HG03139 (cell line): ENCODE results near the gene DGKE.

Experiments
- ATAC-seq: cut with Tn5 transposase; IDR thresholded peaks from one replicate; pipeline ENCODE4 v1.9.1; 2021; ENCODE audit not compliant: unreplicated experiment

DGKE gene

DNA sequence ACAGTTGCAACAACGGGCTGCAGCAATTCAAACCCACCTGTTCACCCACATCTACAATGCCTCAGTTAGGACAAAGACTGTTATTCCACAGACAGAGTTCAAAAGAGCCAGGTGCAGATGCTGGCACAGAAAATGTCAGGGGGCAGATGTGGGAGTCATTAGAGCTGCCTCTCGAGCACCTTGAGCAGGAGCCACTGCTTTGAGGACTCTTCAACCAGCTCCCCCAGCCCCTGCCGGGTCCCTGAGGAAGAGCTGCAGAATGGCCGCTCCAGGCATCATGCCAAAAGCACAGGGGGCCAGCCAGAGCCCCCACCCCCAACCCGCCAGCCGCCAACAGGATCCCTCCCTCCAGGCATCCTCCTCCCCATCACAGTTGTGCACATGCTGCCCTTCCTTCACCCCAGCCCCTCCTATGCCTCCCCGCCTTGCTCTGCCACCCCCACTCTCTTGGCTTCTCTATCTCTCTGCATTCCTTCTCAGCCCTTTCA is 21.0 kb upstream of the DGKE start:
- ATAC-seq: no peak

DNA sequence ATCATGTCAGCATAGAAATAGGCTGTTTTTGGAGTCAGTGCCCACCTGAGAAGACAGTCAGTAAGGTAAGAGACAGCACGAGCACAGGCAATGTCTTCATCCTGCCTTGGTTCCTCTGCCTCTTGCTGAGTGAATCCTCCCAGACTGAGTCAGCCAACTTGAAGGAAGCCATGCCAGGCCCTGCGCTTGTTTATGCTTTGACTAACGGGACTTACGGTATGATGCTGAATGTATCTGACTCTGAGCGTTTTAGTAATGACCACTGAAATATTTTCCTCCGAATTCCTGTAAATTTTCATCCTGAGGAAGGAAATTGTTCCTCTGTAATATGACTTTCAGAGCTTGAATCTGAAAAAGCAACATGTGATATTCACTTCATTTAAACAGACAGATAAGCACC is 18.2 kb upstream of the DGKE start:
- ATAC-seq: no peak

DNA sequence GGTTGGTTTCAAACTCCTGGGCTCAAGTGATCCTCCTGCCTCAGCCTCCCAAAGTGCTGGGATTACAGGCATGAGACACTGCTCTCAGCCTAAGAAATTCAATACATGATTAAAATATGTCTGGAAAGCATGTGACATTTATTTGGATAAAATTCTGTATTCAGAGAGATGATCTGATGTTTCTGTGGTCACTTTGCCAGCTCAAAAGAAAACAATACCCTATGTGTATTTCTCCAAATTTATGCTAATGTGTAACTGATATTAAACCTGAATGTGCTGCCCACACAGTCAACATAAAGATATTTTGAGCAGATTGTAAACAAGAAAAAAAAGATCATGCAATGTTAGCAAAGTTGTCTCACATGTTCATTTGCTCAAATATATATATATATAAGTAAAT is 16.9 kb upstream of the DGKE start:
- ATAC-seq: no peak

DNA sequence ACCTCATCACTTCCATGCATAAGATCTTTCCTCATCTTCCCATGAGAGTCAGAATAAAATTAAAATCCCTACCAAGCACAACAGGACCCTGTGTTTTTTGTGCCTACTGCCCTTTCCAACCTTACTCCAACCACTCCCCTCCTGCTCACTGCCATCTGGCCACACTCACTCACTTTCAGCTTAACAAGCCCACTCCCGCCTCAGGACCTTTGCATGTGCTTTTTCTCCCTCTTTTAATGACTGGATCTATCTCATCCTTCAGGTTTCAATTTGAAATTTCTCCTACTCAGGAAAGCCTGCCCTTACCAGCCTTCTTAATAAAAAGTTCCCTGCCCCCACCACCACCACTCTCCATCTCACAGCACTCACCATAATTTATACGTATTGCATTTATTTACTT is 14.9 kb upstream of the DGKE start:
- no peak for ATAC-seq

DNA sequence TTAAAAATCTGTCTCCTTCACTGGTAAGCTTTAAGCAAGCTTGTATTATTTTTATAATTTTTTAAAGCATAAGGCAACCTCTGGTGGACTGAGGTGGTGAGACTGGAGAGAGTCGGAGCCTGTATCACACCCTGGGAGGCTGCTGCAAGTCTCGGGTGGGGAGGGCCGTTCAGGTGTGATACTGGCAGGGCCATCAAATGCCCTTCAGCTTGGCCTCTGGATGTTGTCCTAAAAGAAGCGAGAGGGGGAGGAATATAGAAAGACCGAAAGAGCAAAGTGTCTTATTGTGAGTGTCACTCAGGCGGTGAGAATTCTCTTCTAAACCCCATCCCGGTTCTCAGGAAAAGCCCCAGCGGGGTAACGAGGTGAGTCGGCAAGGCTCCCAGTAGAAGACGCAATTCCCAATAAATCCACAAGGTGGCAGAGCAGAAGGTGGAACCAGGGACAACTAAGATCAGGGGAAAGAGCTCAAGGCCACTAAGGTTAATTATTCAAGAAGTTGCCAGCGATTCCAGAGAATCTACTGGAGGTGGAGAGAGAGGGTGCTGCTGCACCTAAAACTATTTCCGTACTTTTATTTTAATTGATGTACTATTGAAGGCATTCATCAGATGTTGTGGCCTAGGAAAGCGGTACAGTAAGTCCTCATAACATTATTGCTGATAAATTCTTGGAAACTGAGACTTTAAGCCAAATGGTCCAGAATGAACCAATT is 14.4 kb upstream of the DGKE start:
- peak; percentile 69 for ATAC-seq

DNA sequence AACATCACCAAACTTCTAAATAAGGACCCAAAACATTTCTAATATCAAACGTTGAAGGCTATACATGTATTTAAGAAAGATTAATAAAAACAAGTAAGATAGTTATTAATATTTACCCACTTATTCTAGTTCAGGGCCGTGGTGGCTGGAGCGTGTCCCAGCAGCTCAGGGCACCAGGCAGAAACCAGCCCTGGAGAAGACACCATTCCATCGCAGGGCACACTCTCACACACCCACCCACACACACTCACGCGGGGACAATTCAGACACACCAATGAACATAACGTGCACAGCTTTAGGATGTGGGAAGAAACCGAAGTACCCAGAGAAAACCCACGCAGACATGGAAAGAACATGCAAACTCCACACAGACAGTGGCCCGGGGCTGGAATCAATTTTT is 13.7 kb upstream of the DGKE start:
- no peak for ATAC-seq

DNA sequence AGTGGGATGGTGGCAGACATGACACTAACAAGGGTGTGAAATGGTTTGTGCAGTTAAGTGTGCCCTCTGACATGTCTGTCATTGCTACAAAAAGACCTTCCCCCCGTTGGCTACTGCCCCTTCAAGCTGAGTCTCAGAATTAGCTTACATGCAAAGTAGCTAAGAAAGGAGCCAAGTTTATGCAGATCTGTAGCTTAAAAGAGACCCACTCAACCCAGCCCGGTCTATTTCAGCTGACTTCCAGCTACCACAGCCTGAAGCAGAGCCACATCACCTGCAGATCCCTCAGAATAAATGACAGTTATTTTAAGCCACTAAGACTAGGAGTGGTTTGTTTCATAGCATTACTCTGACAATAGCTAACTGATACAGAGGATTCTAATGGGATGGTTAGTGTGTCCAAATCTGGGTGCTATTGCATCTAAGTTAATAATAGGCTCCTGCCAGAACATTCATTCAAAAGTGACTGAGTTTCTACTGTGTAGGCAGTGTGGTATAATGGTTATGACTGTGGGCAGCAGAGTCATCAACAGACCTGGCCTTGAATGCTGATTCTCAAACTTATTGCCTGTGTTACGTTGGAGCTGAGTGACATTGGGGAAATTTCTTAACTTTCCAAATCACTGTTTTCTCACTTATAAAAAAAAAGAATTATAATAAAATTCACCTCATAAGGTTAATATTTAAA is 12.0 kb upstream of the DGKE start:
- no peak for ATAC-seq

DNA sequence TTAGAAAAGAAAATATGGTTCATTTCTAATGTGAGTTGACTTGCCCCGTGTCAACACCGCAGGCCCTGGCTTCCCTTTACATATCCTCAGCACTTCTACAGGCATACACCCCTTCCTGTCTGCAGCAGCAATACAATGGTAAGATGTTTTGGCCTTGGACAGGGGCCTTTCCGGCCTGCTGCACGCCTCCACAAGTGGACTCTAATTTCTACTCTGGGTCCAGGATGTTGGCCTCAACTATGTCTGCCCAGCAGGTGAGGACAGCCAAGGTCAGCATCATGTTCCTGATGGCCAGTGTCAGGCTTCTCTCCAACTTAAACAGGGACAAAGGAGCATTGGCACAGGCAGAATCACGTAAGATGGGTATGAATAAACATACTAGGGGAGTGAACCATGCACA is 11.2 kb upstream of the DGKE start:
- ATAC-seq: no peak

DNA sequence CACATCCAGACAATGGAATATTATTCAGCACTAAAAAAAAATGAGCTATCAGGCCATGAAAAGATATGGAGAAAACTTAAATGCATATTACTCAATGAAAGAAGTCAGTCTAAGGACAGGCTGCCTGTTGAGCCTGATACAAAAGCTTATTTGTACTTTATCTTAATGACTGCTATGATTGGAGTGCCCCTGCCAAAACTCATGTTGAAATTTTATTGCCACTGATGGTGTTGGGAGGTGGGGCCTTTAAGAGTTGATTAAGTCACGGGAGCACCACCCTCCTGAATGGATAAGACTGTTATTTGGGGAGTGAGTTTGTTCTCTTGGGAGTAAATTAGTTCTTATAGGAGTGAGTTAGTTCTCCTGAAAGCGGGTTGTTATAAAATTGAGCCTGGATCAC is 10.1 kb upstream of the DGKE start:
- ATAC-seq: no peak

DNA sequence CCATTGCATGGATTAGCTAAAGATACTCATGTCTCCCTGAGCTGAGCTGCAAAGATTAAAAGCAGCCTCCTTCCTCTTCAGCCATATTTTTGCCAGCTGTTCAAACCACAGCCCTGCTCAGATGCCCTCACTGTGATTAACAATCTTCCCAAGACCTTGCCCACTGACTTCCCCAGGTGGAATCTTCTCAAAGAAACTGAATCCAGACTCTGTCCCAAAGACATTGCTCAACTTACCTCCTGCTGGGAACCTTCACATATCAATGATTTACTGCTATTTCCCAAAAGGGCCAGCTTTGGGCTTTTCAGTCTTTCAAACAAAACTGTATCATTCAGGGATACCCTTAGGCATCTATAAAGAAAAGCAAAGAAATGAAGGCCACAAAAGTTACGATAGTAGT is 9.4 kb upstream of the DGKE start:
- ATAC-seq: no peak

DNA sequence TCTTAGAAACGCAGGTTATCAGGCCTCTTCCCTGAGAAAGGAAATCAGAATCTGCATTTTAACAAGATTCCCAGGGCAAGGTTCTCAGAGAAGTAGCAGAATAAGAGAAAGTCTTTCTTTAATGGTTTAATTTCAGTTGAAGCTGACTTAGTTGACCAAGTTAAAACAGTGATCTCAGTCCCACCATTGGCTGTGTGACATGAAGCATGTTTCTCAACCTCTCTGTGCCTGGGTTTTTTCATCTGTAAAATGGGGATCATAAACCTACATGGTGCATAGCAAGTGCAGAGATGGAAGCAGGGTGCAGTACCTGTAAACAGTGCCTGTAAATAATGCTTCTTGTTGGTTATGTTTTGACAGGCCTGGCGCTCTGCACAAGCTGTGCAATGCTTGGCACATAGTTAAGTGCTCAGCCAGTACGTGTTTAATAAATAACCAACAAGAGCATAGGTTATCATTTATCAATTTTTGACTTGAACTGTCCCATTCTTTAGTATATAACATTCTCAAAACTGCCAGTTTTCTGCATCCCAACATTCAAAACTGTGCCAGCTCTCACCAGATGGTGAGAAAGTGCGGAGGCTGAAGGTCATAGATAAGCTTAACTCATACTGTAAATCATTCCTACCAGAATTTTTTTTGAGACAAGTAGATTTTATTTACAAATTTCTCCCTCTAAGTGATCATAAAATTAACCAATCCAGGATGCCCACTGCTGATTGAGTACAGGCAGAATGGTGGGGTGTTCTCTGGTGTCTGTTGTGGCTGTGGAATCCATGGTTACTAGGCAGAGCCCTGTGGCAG is 7.1 kb upstream of the DGKE start:
- no peak for ATAC-seq

DNA sequence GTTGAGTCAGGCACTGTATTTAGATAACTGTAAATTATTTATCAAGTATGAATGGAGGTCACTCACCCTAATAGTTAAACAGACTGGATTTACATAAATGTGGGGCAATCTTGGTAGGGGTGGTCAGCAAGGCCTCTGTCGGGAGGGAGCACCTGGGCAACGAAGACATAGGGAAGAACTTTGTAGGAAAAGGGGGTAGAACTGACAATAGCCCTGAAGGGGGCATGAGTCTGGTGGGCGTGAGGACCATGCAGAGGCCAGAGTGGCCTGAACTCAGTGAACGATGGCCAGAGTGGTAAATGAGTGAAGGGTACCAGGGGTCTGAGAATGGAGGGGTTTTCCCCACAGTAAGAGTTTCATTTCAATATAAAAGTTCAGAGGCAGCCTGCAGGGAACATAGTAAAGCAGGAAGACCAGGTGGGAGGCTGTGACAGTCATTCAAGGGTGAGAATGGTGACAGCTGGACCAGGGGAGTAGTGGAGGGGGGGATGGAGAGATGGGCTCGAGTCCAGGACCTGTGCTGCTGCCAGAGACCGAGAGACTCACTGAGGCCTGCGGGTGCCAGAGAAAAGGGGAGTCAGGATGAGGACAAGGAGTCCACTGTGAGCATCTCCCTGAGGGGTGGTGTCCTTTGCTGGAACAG is 3.1 kb upstream of the DGKE start:
- ATAC-seq: no peak

DNA sequence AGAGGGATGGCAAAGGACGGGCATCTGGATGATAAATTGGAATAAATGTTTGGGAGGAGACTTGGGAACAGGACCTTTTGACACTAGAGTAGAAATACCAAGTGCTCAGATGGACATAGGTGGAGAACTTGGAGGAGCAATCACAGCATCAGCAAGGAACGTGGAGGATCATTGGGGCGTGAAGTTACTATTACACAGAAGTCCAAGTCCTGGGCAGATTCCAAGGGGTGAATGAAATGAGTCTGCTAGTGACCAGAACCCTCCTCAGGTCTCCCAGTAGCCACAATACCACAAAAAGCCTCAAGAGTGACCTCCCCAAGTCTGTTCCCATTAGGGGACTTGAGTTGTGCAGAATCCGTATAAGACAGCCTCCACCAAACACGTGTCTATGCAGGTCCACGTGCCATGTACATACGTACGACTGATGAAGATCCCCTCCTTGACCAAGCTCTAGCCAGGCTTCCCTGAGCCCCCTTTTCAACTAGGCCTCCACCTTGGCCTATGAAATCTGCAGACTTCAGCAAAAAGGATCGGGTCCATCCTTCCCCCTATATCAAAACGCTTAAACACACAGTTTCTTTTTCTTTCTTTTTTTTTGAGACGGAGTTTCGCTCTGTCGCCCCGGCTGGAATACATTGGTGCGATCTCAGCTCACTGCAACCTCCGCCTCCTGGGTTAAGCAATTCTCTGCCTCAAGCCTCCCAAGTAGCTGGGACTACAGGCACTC is 2.4 kb upstream of the DGKE start:
- no peak for ATAC-seq

DNA sequence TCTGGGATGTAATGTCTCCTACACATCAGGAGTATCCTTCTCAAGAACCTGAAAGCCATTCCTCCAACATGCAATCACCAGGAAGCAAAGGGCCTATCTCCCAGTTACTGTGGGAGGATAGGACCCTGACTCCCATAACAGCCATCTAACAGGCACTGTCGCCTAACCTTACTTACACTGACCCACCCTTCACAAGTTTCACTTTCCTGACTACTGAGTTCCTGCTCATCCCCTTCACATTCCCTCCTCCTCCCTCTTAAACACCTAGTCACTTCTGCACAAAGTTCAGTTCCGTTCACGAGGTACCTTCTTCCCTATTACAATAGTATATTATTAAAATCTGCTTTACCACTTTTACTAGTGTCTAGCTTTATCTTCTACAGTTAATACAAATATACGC is 1.5 kb upstream of the DGKE start:
- ATAC-seq: no peak

DNA sequence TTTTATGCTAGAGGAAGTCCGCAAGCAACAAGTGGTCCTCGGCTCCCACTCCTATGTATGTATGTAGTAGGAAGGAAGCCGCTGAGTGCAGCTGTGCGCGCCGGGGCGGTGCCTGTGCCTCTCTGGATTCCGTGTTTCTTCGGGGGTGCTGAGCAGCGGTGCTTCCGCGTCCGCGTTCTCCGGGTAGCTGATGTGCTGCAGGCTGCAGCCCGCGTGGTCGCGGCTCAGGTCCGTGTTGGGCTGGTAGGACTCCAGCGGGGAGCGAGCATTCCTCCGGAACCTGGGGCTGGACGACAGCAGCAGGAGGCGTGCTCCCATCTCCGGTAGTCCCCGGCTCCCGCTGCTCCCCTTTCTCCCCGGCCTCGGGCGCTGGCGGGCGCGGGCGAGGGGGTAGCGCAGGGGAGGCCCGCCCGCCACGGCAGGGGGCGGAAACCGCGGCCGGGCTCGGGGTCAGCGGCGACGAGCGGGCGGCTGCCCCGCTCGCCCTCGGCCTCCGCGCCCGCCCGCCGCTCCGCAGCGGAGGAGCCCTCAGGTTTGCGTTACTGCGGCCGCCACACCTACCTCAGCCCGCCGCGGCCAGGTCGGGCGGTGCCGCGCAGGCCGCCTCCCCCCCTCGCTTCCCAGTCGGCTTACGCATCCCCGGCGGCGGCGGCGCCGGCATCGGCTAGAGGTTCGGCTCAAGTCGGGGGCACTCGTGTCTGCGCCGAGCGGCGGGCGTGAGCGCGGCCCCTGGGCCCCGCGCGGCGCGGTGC is 718 bp upstream of the DGKE start:
- ATAC-seq: peak; percentile 39

DNA sequence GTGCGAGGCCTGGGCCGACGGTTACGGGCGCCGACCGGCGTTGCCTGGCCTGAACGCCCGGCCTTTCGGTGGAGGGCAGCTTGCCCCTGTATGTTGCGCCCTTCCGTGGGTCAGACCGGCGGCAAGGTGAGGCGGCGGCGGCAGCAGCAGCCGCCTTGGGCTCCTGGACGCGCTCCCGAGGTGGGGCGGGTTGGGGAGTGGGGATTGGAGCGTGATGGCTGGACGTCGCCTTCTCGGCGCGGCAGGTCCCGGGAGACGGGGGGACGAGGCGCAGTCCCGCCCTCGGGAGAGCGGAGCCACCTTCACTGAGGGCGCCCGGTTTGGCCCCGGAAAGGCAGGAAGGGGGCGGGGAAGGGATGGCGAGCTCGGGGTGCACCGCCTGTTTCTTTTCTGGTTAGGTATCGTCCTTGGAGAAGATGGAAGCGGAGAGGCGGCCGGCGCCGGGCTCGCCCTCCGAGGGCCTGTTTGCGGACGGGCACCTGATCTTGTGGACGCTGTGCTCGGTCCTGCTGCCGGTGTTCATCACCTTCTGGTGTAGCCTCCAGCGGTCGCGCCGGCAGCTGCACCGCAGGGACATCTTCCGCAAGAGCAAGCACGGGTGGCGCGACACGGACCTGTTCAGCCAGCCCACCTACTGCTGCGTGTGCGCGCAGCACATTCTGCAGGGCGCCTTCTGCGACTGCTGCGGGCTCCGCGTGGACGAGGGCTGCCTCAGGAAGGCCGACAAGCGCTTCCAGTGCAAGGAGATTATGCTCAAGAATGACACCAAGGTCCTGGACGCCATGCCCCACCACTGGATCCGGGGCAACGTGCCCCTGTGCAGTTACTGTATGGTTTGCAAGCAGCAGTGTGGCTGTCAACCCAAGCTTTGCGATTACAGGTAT is 671 bp downstream of the DGKE start:
- peak; percentile 26 for ATAC-seq

DNA sequence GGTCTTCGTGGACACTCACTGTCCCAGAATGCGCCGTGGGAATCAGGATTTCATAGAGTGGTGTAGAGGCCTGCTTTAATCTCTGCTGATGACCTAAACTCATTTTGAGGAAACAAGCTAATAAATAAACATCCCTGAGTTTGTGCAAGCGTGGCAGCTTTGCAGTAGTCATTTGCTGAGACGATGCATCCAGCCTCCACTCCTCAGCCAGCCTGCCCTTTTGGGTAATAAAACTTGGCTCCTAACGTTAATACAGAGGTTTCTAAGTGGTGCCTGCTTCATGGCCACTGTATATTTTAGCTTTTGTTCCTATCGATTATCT is 1.3 kb downstream of the DGKE start:
- no peak for ATAC-seq

DNA sequence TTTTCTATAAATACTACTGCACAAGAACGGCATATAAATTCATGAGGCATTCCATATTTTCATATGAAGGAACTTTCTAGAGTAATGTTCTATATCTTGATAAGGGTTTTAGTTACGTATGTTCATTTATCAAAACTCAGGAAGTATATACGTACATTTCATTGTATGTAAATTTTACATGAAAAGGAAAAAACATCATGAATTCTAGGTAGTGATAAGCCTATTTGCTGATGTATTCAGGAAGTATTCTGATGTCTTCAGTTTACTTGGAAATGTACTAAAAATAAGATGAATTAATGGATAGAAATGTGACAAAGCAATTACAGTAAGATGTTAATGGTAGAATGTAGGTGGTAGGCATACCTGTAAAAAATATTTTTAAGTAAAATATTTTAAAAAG is 4.7 kb downstream of the DGKE start:
- no peak for ATAC-seq

DNA sequence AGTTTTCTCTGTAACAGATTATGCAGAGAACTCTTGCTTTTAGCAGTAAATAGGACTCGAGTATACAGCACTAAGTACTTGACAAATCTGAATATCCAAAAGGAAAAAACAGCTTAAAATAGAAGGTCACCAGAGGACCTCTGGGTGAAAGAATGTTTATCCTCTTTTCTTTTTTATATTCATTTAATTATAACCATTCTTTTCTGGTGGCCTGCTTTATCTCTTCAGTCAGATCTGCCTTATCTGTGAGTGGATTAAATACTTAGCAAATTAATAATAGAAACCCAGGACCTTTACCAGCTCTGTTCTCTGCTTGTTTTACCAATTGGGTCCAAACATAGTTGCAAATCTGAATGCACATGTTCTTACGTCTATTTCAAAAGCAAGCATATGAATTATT is 8.6 kb downstream of the DGKE start:
- no peak for ATAC-seq
